Esophagus squamous epithelium (tissue), 5 donors: Measurements from ENCODE around the gene ARFRP1. TPM values are rescaled to one million over a fixed set of nuclear protein-coding genes. Genes with fewer than 3 reads are reported as not detected.
A peak's percentile ranks its signal among the peaks of the same experiment; 100 is the strongest.

Experiments
- DNase-seq: peaks from one replicate; lab custom pipeline; 2025; lab: John Stamatoyannopoulos, UW
- H3K27ac ChIP-seq, 4 donors: fragments of 200-600 bp; sonication (generic); one replicate each; pipeline ENCODE4 v1.5.1; 2016 to 2019; ENCODE audit warnings: mild to moderate bottlenecking in 1 of 4
- H3K27me3 ChIP-seq, 4 donors: fragments of 200-600 bp; sonication (generic); 1 replicate in 3 of 4; 2 replicates in 1 of 4; pipeline versions ENCODE4 v1.5.1 to v1.6.0; 2017 to 2021; ENCODE audit warnings: antibody characterized with exemption in 1 of 4
- H3K36me3 ChIP-seq, 3 donors: fragments of 200-600 bp; sonication (generic); one replicate each; pipeline ENCODE4 v1.5.1; 2016 to 2019
- H3K4me1 ChIP-seq, 3 donors: fragments of 200-600 bp; sonication (generic); one replicate each; pipeline ENCODE4 v1.5.1; 2017 to 2019
- H3K4me3 ChIP-seq, 4 donors: fragments of 200-600 bp; sonication (generic); 1 replicate in 3 of 4; 2 replicates in 1 of 4; pipeline ENCODE4 v1.5.1; 2016 to 2019; ENCODE audit warnings: mild to moderate bottlenecking in 2 of 4, moderate library complexity in 1 of 4
- H3K9me3 ChIP-seq, 3 donors: fragments of 200-600 bp; sonication (generic); one replicate each; pipeline ENCODE4 v1.5.1; 2016 to 2019
- POLR2A ChIP-seq, 4 donors: fragments of 450-650 bp; IDR thresholded peaks; one replicate each; pipeline ENCODE4 v1.6.1; 2017; ENCODE audit warnings: antibody characterized with exemption in 4 of 4, mild to moderate bottlenecking in 4 of 4, moderate library complexity in 3 of 4
- WGBS, 2 donors: methylation state at CpG; one replicate each; pipeline ENCODE4 v1.1.5; 2018; 5-methylcytosine and 5-hydroxymethylcytosine counted together
- intact Hi-C: fragments of 100-400 bp; cut with DNase I; formaldehyde crosslinking; loops from one replicate; pipeline ENCODE4 v1.15.0; 2022
- total RNA-seq, 4 donors: library from RNA; depleted of rRNA; stranded (reverse); fragments of >200 nt; gene quantifications; one replicate each; pipeline ENCODE4 v1.1.0, GENCODE V29; 2016
- TF ChIP-seq, protein P1 (sequence below), 6 experiments: fragments of 450-650 bp in 4 of 6; fragments of 200-600 bp in 2 of 6; sonication (generic) in 2 of 6; IDR thresholded peaks; one replicate each; pipeline ENCODE4 v1.5.1; 2016 to 2019; ENCODE audit warnings: antibody characterized with exemption in 6 of 6, mild to moderate bottlenecking in 4 of 6, moderate library complexity in 4 of 6
- donor health status: DM: yes; HTN: yes; CAD: no.

The ARFRP1 gene
- total RNA-seq, 4 donors from 2014 or later, result 30.4 to 45.5 (median 37.0) TPM

DNA sequence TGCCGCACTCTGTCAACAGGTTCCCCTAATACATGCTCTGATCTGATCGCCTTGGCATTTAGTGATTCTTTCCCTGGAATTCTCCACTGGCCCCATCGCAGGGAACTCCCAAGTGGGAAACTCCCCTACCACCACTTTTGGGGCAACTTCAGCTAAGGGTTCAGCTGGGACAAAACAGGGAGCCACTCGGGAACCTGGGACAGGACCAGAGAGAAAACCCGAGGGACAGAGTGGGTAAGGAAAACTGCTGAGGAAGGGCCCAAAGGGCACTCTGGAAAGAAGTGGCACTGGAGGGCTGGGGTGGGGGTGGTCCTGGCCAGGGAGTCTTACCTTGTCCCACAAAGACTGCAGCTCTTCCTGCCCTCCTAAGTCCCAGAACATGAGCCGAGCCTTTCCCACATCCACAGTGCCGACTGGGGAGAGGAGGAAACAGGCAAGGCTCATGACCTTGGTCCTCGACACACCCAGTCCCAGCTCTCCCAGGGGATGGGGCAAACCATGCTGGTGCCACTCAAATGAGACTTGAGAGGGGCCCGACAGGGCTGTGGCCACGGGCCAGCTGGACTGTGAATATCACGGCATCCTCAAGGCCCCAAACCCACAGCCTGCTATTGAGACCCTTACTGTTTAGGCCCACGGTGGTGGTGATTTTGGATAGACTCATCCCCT is 1.6 kb downstream of the ARFRP1 start:
- intact Hi-C loops, result no loop called here
- H3K36me3 ChIP-seq, result peaks cover 10 to 64% (median 29%) of the 10 kb centered on the region in 3 donors
- WGBS, 2 donors, result 58 to 71% methylated on average over 6 to 7 of the region's 12 CpGs
- H3K4me3 ChIP-seq, result peak overlapping the region in 2 of 4 donors; percentile 89 to 98
- no peak for DNase-seq
- H3K27ac ChIP-seq, result peak overlapping the region; percentile 91 to 98 (median 94)
- TF ChIP-seq, protein P1, sequence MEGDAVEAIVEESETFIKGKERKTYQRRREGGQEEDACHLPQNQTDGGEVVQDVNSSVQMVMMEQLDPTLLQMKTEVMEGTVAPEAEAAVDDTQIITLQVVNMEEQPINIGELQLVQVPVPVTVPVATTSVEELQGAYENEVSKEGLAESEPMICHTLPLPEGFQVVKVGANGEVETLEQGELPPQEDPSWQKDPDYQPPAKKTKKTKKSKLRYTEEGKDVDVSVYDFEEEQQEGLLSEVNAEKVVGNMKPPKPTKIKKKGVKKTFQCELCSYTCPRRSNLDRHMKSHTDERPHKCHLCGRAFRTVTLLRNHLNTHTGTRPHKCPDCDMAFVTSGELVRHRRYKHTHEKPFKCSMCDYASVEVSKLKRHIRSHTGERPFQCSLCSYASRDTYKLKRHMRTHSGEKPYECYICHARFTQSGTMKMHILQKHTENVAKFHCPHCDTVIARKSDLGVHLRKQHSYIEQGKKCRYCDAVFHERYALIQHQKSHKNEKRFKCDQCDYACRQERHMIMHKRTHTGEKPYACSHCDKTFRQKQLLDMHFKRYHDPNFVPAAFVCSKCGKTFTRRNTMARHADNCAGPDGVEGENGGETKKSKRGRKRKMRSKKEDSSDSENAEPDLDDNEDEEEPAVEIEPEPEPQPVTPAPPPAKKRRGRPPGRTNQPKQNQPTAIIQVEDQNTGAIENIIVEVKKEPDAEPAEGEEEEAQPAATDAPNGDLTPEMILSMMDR (IDR thresholded peaks at IDR 0.05), result no peak
- no peak for TF ChIP-seq POLR2A (IDR thresholded peaks at IDR 0.05)
- no peaks in the 10 kb centered on the region for H3K27me3 ChIP-seq
- H3K9me3 ChIP-seq, result no peaks in the 10 kb centered on the region
- H3K4me1 ChIP-seq, result peaks cover 22 to 43% (median 23%) of the 10 kb centered on the region in 3 donors

- no peak overlapping the region for H3K4me3 ChIP-seq
- no peaks in the 10 kb centered on the region for H3K9me3 ChIP-seq
- H3K27me3 ChIP-seq, result no peaks in the 10 kb centered on the region
- no peak for TF ChIP-seq POLR2A (IDR thresholded peaks at IDR 0.05)
- TF ChIP-seq, protein P1 (IDR thresholded peaks at IDR 0.05), result no peak
- peaks cover 22 to 41% (median 23%) of the 10 kb centered on the region in 3 donors for H3K4me1 ChIP-seq
- no peak overlapping the region for H3K27ac ChIP-seq
- intact Hi-C loops, result no loop called here
- no peak for DNase-seq
- H3K36me3 ChIP-seq, result peaks cover 10 to 57% (median 29%) of the 10 kb centered on the region in 3 donors
- 90 to 92% methylated on average over 2 to 6 of the region's 8 CpGs for WGBS, 2 donors
Observed at GRCh38 chr20:63705232-63706026, 2.3 kb downstream of the ARFRP1 start.

DNA sequence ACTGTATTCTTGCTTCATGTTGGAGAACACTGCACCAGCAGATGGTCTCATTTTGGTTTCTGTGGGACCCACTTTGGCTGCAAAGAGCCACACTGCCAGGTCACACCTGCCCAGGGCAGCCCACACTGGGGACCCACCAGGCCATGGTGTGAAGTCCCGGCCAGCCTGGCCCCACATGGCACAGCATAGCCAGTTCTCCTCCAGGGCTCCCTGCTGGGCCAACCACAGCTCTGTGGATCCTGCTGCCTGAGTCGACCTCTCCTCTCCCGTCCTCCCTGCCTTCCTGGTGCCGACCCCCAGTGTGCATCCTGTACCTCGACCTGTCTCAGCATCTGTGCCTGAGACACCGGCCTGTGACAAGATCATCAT is 3.0 kb downstream of the ARFRP1 start:
- WGBS, 2 donors, result 79 to 88% methylated on average over 5 of the region's 6 CpGs
- intact Hi-C loops, result no loop called here

DNA sequence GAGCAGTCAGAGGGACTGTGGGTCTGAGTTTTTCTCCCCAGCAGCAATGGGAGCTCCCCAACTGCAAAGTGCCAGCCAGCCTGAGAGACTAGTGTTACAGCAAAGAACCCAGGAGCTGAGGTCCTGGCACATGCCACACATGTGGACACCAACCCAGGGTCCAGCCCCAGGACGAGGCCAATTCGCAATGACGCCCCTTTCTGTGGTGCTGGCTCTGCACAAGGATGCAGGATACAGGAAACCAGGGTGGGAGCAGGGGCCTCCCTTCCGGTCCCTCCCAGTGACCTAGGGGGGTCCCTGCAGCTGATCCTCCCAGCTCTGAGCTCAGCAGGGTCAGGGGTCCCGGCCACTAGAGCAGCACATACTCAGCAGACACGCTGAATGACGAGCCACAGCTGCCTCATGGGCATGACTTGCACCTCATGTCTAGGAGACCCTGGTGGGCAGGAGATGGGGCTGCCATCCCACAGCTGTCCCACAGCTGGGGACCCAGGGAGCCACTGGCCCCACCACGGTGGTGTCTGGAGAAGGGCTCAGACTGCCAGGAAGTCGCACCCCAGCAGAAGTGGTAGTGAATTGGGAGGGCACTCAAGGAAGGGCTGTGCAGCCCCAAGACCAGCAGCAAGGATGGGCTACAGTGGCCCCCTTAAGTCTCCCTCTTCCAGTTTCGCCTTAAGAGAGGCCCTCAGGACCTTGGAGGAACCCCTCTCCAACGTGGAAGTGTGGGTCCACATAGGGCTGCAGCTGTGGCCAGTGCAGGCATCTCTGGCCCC is 3.6 kb downstream of the ARFRP1 start:
- Histone ChIP-seq H3K9me3 (no peaks in the 10 kb centered on the region), H3K4me1 (peaks cover 27 to 38% (median 27%) of the 10 kb centered on the region in 3 donors), H3K27ac (no peak overlapping the region), H3K27me3 (no peaks in the 10 kb centered on the region), H3K4me3 (no peak overlapping the region), H3K36me3 (peaks cover 10 to 48% (median 25%) of the 10 kb centered on the region in 3 donors)
- no peak for TF ChIP-seq POLR2A (IDR thresholded peaks at IDR 0.05)
- TF ChIP-seq, protein P1 (IDR thresholded peaks at IDR 0.05), result no peak
- no peak for DNase-seq
- intact Hi-C loops, result no loop called here
- 67 to 80% methylated on average over 2 to 3 of the region's 11 CpGs for WGBS, 2 donors

More for the DNA sequence above, 3.0 kb downstream of the ARFRP1 start:
- H3K27me3 ChIP-seq, result no peaks in the 10 kb centered on the region
- peaks cover 22 to 38% (median 27%) of the 10 kb centered on the region in 3 donors for H3K4me1 ChIP-seq
- H3K9me3 ChIP-seq, result no peaks in the 10 kb centered on the region
- peaks cover 10 to 54% (median 29%) of the 10 kb centered on the region in 3 donors for H3K36me3 ChIP-seq
- no peak overlapping the region for H3K4me3 ChIP-seq
- no peak overlapping the region for H3K27ac ChIP-seq
- no peak for DNase-seq
- no peak for TF ChIP-seq POLR2A (IDR thresholded peaks at IDR 0.05)
- TF ChIP-seq, protein P1 (IDR thresholded peaks at IDR 0.05), result no peak
